CD4-positive, CD25-positive, alpha-beta regulatory T cell (primary cell): ENCODE results near the gene BRI3BP. TPM values are rescaled to one million over a fixed set of nuclear protein-coding genes. Genes with fewer than 3 reads are reported as not detected.
A peak's percentile ranks its signal among the peaks of the same experiment; 100 is the strongest.
"Not testable (repeated sequence)": the region's sequence is repeated elsewhere in the genome, so short reads cannot be mapped to it uniquely, and the experiment has no call there.

ENCODE experiments used
- ATAC-seq, 2 donors: fragments of 150-1000 bp; cut with Tn5 transposase; one replicate each; pipeline ENCODE4 v1.10.0; 2021; ENCODE audit warnings: low read depth in 2 of 2, moderate number of reproducible peaks in 2 of 2, moderate library complexity in 1 of 2
- DNase-seq, 3 donors: peaks; one replicate each; pipeline versions ENCODE4 v3.0.0 to v3.0.0-alpha.2; 2012 to 2022; ENCODE audit warnings: mixed read lengths in 1 of 3
- H3K27ac ChIP-seq: one replicate; pipeline ENCODE4 v1.7.0; 2013; ENCODE audit warnings: mild to moderate bottlenecking, low read length; ENCODE audit not compliant: insufficient read depth, poor library complexity, severe bottlenecking
- H3K27me3 ChIP-seq: one replicate; pipeline ENCODE4 v1.7.0; 2013; ENCODE audit warnings: low read length; ENCODE audit not compliant: control insufficient read depth, insufficient read depth
- H3K36me3 ChIP-seq: one replicate; pipeline ENCODE4 v1.7.0; 2013; ENCODE audit warnings: mild to moderate bottlenecking, low read length, moderate library complexity; ENCODE audit not compliant: control insufficient read depth, insufficient read depth
- H3K4me1 ChIP-seq: 2 replicates; pipeline ENCODE4 v1.7.0; 2013; ENCODE audit warnings: mild to moderate bottlenecking, low read length; ENCODE audit not compliant: insufficient read depth, control insufficient read depth, poor library complexity, severe bottlenecking
- H3K4me3 ChIP-seq: one replicate; pipeline ENCODE4 v1.7.0; 2013; ENCODE audit warnings: low read depth, mild to moderate bottlenecking, low read length, moderate library complexity
- H3K9me3 ChIP-seq, 2 experiments: 1 replicate in 1 of 2; 2 replicates in 1 of 2; pipeline ENCODE4 v1.7.0; 2013; ENCODE audit warnings: low read length in 2 of 2, mild to moderate bottlenecking in 1 of 2, moderate library complexity in 1 of 2; ENCODE audit not compliant: control insufficient read depth in 2 of 2
- H3K27ac Mint-ChIP-seq, 3 donors: one replicate each; pipeline ENCODE4 v1.8.0; 2020 to 2022; ENCODE audit warnings: mild to moderate bottlenecking in 3 of 3, mixed read lengths in 3 of 3, moderate library complexity in 2 of 3
- H3K27me3 Mint-ChIP-seq: one replicate; pipeline ENCODE4 v1.8.0; 2022; ENCODE audit warnings: mild to moderate bottlenecking, mixed read lengths
- H3K36me3 Mint-ChIP-seq: one replicate; pipeline ENCODE4 v1.8.0; 2020; ENCODE audit warnings: mixed read lengths
- H3K4me1 Mint-ChIP-seq, 4 donors: one replicate each; pipeline ENCODE4 v1.8.0; 2020 to 2022; ENCODE audit warnings: mixed read lengths in 4 of 4, mild to moderate bottlenecking in 1 of 4
- H3K4me3 Mint-ChIP-seq, 4 donors: one replicate each; pipeline ENCODE4 v1.8.0; 2020 to 2022; ENCODE audit warnings: mild to moderate bottlenecking in 4 of 4, mixed read lengths in 4 of 4, moderate library complexity in 3 of 4
- H3K9me3 Mint-ChIP-seq, 7 donors: one replicate each; pipeline ENCODE4 v1.8.0; 2020 to 2022; ENCODE audit warnings: mixed read lengths in 7 of 7, mild to moderate bottlenecking in 3 of 7, moderate library complexity in 2 of 7
- polyA plus RNA-seq, 4 donors: library from polyadenylated mRNA; unstranded; fragments of 300-500 nt; fragmentation: Illumina TruSeq; gene quantifications; one replicate each; pipeline ENCODE4 v1.2.3, GENCODE V29; 2021
- total RNA-seq: library from RNA; stranded (reverse); gene quantifications from one replicate; pipeline ENCODE4 v1.2.3, GENCODE V29; 2022

The BRI3BP gene
- total and polyA plus RNA-seq, 5 donors from 2014 or later: 2.0 to 4.1 (median 2.3) TPM

DNA sequence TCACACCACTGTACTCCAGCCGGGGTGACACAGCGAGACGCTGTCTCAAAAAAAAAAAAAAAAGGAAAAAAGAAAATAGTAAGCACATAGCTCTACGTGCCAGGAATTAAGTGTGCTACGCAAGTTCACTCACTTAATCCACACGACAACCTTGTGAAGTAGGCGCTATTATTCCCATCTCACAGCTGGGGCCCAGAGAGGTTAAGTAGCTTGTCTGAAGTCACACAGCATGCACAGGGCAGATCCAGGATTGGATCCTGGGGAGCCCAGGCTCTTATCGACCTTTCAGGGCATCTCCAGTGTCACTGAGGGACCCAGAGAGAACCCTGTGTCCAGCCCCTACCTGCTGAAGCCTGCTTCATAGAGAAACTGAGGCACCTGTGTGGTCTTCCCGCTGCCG, 16.4 kb upstream of the BRI3BP start:
- Histone ChIP-seq H3K36me3 (peaks cover 67% of the 10 kb centered on the region), H3K27ac (no peak overlapping the region), H3K27me3 (no peaks in the 10 kb centered on the region), H3K4me1 (no peaks in the 10 kb centered on the region), H3K9me3 (no peaks in the 10 kb centered on the region), H3K4me3 (no peak overlapping the region)
- Mint-ChIP-seq H3K36me3 (peaks cover 32% of the 10 kb centered on the region), H3K27ac (no peak overlapping the region), H3K27me3 (no peaks in the 10 kb centered on the region), H3K9me3 (no peaks in the 10 kb centered on the region), H3K4me3 (no peak overlapping the region), H3K4me1 (no peaks in the 10 kb centered on the region)
- ATAC-seq (no peak), DNase-seq (no peak)

DNA sequence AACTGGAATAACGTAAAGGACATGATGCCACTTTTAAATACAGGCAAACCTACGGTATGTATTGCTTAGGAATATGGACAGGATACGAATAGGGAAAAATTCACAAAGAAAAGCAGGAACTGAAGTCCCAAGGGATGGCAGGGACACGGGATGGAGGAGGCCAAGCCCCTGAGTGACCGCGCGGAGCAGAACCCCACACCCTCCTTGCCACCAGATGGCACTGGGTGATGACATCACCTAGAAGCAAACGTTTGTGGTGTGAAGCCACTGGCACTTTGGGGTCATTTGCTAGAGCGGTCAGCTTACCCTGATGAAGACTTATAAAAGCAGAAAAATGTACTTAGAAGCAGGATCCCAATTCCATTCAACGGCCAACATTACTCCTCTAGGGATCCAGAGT, 13.9 kb upstream of the BRI3BP start:
- peaks cover 69% of the 10 kb centered on the region for H3K36me3 ChIP-seq
- H3K4me1 ChIP-seq: no peaks in the 10 kb centered on the region
- Mint-ChIP-seq H3K27me3 (no peaks in the 10 kb centered on the region), H3K4me3 (no peak overlapping the region), H3K4me1 (peaks cover 0 to 6% (median 2%) of the 10 kb centered on the region in 4 donors), H3K27ac (no peak overlapping the region), H3K36me3 (peaks cover 43% of the 10 kb centered on the region), H3K9me3 (no peaks in the 10 kb centered on the region)
- no peak overlapping the region for H3K27ac ChIP-seq
- no peak for DNase-seq
- no peaks in the 10 kb centered on the region for H3K9me3 ChIP-seq
- H3K4me3 ChIP-seq: no peak overlapping the region
- no peak for ATAC-seq
- no peaks in the 10 kb centered on the region for H3K27me3 ChIP-seq

DNA sequence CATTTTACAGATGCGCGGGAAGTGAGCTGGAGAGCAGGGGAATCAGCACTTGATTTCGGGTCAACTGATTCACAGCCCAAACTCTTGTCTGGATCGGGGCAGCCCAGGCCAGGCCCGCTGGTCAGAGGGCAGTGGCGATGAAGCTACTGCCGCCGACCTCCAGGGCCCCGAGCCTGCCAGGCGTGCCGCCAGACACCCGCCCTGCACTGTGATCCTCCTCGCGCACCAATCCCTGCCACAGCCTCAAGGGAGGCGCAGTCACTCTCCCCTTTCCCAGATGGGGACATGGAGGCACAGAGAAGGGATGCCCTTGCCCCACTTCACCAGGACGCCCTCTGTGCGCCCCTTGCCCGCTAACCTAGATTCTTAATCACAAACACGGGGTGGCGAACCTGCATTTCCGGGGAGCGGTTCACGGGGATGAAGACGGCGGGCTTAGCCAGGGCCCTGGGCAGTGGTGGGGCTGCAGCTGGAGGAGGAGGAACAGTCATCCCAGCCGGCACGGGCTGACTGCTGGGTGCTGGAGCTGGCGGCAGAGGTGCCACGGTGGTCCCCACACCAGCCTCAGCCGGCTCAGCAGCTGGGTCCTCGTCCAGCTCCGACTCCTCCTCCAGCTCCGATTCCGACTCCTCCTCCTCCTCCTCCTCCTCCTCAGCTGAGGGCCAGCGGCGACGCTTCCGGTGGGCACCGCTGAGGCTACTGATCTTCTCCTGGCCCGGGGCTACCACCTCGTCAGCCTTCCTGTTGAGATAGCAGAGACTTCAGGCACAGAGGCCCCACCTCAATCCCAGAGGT, 13.2 kb upstream of the BRI3BP start:
- Mint-ChIP-seq H3K27ac (no peak overlapping the region), H3K36me3 (peaks cover 41% of the 10 kb centered on the region), H3K4me1 (peaks cover 0 to 11% (median 3%) of the 10 kb centered on the region in 4 donors), H3K27me3 (no peaks in the 10 kb centered on the region), H3K4me3 (no peak overlapping the region), H3K9me3 (no peaks in the 10 kb centered on the region)
- H3K36me3 ChIP-seq: peaks cover 70% of the 10 kb centered on the region
- no peak overlapping the region for H3K4me3 ChIP-seq
- DNase-seq: no peak
- H3K9me3 ChIP-seq: no peaks in the 10 kb centered on the region
- ATAC-seq: no peak
- no peaks in the 10 kb centered on the region for H3K27me3 ChIP-seq
- H3K4me1 ChIP-seq: no peaks in the 10 kb centered on the region
- H3K27ac ChIP-seq: no peak overlapping the region

DNA sequence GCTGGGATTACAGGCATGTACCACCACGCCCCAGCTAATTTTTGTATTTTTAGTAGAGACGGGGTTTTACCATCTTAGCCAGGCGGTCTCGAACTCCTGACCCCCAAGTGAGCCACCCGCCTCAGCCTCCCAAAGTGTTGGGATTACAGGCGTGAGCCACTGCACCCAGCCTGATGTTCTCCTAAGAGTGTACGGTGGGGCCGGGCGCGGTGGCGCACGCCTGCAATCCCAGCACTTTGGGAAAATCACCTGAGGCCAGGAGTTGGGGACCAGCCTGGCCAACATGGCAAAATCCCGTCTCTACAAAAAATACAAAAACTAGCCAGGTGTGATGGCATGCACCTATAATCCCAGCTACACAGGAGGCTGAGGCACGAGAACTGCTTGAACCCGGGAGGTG, 6.6 kb upstream of the BRI3BP start:
- DNase-seq, ATAC-seq, H3K9me3 Mint-ChIP-seq, H3K27ac Mint-ChIP-seq, H3K4me3 ChIP-seq, H3K27me3 ChIP-seq, H3K9me3 ChIP-seq, H3K27ac ChIP-seq, H3K27me3 Mint-ChIP-seq: not testable (repeated sequence)
- peaks cover 11 to 38% (median 22%) of the 10 kb centered on the region in 4 donors for H3K4me1 Mint-ChIP-seq
- H3K36me3 ChIP-seq: peaks cover 30% of the 10 kb centered on the region
- peak overlapping the region in 2 of 4 donors; percentile 50 to 93 for H3K4me3 Mint-ChIP-seq
- peaks cover 23% of the 10 kb centered on the region for H3K36me3 Mint-ChIP-seq
- H3K4me1 ChIP-seq: peaks cover 14% of the 10 kb centered on the region

- H3K36me3 Mint-ChIP-seq: no peaks in the 10 kb centered on the region
- peaks cover 28% of the 10 kb centered on the region for H3K4me1 ChIP-seq
- H3K9me3 ChIP-seq: no peaks in the 10 kb centered on the region
- H3K36me3 ChIP-seq: no peaks in the 10 kb centered on the region
- ATAC-seq: peak; percentile 56 to 79
- H3K27me3 Mint-ChIP-seq: no peaks in the 10 kb centered on the region
- peak overlapping the region; percentile 94 for H3K4me3 ChIP-seq
- H3K27ac ChIP-seq: peak overlapping the region; percentile 69
- no peaks in the 10 kb centered on the region for H3K27me3 ChIP-seq
- peak; percentile 73 to 95 (median 82) for DNase-seq
- peaks cover 20 to 38% (median 30%) of the 10 kb centered on the region in 4 donors for H3K4me1 Mint-ChIP-seq
- H3K27ac Mint-ChIP-seq: peak overlapping the region; percentile 83 to 91 (median 90)
- no peaks in the 10 kb centered on the region for H3K9me3 Mint-ChIP-seq
- peak overlapping the region; percentile 88 to 96 (median 89) for H3K4me3 Mint-ChIP-seq
These were observed 395 bp upstream of the BRI3BP start for GRCh38 chr12:124992874-124993625.

DNA sequence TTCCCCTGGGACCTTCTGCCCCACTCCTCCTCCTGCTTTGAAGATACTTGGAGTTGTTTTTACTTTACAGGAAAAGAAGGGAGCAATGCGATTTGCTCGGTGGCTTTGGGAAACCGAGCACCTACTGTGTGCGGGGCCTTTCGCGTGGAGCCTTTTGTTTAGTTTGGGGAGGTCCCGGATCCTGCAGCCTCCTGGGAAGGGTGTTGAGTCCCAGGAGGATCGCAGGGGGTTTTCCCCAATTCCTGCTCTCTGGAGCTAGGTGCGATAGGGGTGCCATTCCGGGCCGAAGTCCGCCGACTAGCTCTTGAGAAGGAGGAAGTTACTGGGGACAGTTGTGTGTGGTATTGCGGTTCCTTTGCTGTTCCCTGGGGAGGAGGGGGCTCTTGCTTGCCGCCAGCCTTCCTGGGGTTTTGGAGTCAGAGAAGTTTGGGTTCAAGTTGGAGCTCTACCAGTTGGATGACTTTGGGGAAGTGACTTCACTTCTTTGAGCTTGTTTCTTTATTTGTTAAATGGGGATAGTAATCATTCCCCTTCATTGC, 1.1 kb downstream of the BRI3BP start:
- Mint-ChIP-seq H3K36me3 (peaks cover 7% of the 10 kb centered on the region), H3K4me1 (peaks cover 20 to 30% (median 26%) of the 10 kb centered on the region in 4 donors), H3K27me3 (no peaks in the 10 kb centered on the region), H3K27ac (peak overlapping the region; percentile 3 to 83 (median 82)), H3K4me3 (peak overlapping the region; percentile 91 to 95 (median 94)), H3K9me3 (no peaks in the 10 kb centered on the region)
- peak overlapping the region; percentile 67 for H3K4me3 ChIP-seq
- no peaks in the 10 kb centered on the region for H3K9me3 ChIP-seq
- ATAC-seq (no peak), DNase-seq (peak in 1 of 3 donors; percentile 23)
- H3K27ac ChIP-seq: no peak overlapping the region
- no peaks in the 10 kb centered on the region for H3K36me3 ChIP-seq
- no peaks in the 10 kb centered on the region for H3K27me3 ChIP-seq
- H3K4me1 ChIP-seq: peaks cover 22% of the 10 kb centered on the region

DNA sequence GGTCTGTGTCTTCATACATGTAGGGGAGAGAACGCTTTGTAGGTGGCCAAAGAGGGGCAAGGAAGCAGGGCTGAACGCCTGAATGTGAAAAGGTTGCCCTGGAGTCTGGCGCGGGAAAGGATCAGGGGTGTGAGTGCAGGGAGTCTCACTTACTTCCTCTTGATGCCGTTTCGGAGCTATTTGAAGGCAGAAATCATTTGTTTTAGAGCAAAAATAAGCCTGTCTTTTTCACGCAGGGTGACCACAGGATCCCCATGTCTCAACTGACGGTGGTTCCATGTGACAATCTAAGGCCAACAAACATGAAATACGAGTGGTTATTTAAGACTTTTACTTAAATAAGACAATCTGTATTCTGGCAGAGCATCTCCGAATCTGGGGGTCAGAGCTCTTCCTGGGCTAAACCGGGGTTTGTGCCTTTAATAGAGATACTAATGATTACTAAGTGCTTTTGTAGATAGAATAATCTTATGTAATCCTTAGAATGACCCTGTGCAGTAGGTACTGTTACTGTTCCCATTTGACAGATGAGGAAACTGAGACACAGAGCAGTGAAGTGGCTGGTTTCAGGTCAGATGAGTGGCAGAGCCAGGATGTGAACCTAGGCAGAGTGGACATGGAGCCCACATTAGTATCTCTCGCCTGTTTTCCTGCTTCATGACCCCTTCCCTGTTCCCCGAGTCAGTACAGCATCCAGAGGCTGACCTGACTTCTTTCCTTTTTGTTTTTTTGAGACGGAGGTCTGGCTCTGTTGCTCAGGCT, 1.9 kb downstream of the BRI3BP start:
- peak overlapping the region; percentile 67 for H3K4me3 ChIP-seq
- peaks cover 7% of the 10 kb centered on the region for H3K36me3 Mint-ChIP-seq

More for the DNA sequence above, 1.9 kb downstream of the BRI3BP start:
- DNase-seq (peak in 1 of 3 donors; percentile 4), ATAC-seq (no peak)
- H3K4me1 ChIP-seq: peaks cover 22% of the 10 kb centered on the region
- H3K27ac Mint-ChIP-seq: peak overlapping the region; percentile 38 to 83 (median 82)
- H3K27me3 Mint-ChIP-seq: no peaks in the 10 kb centered on the region
- H3K27me3 ChIP-seq: no peaks in the 10 kb centered on the region
- peak overlapping the region; percentile 91 to 95 (median 94) for H3K4me3 Mint-ChIP-seq
- no peaks in the 10 kb centered on the region for H3K9me3 ChIP-seq
- H3K9me3 Mint-ChIP-seq: no peaks in the 10 kb centered on the region
- H3K4me1 Mint-ChIP-seq: peaks cover 20 to 30% (median 25%) of the 10 kb centered on the region in 4 donors
- no peaks in the 10 kb centered on the region for H3K36me3 ChIP-seq
- H3K27ac ChIP-seq: no peak overlapping the region
